8988T (cell line): Measurements from ENCODE around the gene NSMCE1.
A peak's percentile ranks its signal among the peaks of the same experiment; 100 is the strongest.
"Not testable (repeated sequence)": the region's sequence is repeated elsewhere in the genome, so short reads cannot be mapped to it uniquely, and the experiment has no call there.

ENCODE experiments used
- DNase-seq: peaks from one replicate; pipeline ENCODE4 v3.0.0; 2011

Gene NSMCE1

DNA sequence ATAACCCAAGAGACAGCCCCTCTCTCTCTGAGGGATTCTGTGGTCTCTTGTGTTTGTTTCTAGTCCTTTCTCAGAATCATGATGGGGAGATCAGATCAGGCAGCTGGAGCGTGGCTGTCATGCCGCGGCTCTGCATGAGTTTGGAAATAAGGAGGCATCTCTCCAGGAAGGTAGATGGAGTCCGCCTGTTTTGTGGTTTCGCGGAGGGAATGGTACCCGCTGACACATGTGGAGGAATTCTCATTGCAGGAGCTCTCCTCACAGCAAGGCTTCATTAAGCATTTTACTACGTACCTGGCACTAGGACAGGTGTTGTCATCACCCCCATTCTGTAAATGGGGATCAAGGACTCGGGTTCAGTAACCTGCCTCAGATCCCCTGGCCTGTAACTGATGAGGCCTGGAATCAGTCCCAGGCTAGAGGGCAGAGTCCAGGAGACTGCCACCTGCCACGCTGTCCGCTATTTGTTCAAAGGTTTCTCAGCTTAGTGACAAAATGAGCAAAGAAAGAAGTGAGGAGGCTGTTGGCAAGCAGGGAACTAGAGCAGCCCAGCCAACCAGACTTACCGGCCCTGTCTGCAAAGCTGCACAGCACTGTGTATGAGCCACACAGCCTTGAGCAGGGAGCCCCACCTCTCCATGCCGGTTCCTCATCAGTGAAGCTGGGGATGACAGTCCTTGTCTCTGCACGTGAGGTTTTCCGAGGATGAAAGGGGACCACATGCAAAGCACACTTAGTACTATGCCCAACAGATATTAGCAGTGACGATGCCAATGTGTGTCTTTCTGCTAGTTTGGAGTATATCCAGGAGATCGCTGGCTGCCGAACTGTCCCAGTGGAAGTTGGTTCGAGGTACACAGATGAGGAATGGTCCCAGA, 54.2 kb downstream of the NSMCE1 start:
- no peak for DNase-seq

DNA sequence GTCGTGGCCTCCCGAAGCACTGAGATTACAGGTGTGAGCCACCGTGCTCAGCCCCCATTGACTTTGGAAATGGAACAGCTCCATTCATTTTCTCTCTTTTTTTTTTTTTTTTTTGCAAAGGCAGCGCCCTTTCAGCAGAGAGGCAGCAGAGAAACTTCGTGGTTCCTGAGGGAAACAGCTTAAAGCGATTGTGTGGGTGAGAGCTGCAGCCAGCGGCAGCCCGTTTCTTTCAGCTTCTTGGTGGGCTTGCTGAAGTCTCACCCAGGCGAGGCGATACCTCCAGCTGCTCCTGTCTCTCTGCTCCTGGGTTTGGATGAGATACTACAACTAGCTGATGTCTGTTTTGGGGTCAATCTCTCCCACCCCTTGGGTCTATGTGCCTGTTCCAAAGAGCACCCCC, 57.5 kb downstream of the NSMCE1 start:
- no peak for DNase-seq

DNA sequence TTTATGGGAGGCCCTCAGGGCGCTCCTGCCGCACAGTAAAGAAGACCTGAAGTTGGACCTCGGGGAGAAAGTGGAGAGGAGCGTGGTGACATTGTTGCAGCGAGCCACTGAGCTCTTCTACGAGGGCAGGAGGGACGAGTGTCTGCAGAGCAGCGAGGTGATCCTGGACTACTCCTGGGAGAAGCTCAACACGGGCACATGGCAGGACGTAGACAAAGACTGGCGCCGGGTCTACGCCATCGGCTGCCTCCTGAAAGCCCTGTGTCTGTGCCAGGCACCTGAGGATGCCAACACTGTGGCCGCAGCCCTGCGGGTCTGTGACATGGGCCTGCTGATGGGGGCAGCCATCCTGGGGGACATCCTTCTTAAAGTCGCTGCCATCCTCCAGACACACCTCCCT, 58.4 kb downstream of the NSMCE1 start:
- no peak for DNase-seq

DNA sequence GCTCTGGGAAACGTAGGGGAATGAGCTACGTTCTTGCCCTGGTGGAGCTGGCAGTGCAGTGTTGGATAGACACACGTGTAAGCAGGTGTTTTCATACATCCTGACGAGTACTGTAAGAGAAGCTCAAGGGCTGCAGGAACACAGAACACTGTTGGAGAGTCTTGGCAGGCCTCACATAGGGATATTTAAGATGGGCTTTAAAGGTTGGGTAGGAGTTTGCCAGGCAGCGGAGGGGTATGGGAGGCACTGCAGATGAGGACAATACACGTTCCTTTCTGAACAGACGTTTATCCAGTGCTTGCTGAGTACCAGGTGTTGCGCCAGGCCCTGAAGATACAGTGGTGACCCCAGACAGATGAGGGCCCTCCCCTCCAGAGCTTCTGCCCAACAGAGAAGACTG, 59.0 kb downstream of the NSMCE1 start:
- DNase-seq: no peak

DNA sequence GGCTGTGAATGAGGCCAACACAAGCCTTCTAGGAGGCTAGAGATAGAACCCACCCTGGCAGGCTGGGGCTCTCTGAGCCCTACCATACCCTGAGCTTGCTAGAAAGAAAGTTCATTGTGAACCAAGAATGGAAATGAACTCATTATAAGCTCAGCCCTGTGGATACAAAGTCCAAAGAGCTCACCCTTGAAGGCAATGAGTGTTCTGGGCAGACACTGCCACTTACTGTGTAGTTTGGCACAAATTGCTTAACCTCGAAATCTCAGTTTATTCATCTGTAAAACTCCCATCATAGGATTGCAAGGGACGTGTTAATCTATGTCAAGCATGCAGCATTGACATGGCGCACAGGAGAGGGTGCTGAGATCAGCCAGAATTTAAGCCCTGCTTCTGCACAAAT, 59.8 kb downstream of the NSMCE1 start:
- no peak for DNase-seq

DNA sequence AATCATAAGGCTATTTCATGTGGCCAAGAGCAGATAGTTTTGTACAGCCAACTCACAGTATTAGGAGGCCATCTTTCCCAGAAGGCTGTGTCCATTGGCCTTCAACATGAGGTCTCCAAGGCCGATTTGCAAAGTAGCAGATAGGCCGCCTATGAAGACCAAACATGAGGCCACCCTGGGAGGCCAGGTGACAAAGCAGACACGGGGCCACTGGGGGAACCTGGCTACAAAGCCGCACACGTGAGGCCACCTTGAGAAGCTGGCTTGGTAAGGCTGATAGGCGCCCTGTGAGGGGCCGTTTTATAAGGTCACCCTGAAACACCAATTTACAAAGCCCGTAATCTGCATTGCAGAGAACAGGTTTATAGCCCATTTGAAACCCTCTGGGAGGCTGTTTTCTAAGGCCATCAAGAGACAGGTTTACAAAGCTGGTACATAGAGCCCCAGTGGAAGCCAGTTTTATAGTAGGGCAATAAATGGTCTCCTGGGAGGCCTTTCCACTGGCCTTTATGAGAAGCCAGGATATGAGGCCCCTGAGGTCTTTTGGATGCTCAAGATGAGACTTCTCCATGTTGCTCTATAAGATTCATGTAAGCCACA, 60.4 kb downstream of the NSMCE1 start:
- DNase-seq: no peak

DNA sequence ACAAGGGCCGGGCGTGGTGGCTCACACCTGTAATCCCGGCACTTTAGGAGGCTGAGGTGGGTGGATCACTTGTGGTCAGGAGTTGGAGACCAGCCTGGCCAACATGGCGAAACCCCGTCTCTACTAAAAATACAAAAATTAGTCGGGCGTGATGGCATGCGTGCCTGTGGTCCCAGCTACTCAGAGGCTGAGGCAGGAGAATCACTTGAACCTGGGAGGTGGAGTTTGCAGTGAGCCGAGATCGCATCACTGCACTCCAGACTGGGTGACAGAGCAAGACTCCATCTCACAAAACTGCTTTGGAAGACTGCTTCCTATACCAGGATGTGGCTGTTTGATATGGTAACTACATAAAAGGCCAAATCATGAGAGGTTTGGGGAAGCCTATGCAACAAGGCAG, 61.5 kb downstream of the NSMCE1 start:
- DNase-seq: not testable (repeated sequence)

DNA sequence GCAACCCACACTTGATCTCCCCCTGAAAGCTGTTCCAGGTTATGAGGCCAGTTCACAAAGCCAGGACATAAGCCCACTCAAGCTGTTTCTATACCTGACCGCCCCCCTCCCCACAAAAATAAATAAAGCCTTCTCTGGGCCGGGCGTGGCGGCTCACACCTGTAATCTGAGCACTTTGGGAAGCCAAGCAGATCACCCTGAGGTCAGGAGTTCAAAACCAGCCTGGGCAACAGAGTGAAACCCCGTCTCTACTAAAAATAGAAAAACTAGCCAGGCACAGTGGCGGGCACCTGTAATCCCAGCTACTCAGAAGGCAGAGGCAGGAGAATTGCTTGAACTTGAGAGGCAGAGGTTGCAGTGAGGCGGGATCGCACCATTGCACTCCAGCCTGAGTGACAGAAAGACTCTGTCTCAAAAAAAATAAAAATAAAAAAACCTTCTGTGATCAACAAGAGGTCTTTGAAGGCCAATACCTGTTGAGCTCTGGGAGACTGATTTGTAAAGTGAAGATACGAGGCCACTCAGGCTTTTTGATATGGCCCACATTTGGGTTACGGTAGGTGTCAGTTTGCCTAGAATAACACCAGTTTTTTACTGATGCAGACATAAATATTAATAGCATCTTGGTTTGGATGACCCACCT, 63.0 kb downstream of the NSMCE1 start:
- DNase-seq: no peak

DNA sequence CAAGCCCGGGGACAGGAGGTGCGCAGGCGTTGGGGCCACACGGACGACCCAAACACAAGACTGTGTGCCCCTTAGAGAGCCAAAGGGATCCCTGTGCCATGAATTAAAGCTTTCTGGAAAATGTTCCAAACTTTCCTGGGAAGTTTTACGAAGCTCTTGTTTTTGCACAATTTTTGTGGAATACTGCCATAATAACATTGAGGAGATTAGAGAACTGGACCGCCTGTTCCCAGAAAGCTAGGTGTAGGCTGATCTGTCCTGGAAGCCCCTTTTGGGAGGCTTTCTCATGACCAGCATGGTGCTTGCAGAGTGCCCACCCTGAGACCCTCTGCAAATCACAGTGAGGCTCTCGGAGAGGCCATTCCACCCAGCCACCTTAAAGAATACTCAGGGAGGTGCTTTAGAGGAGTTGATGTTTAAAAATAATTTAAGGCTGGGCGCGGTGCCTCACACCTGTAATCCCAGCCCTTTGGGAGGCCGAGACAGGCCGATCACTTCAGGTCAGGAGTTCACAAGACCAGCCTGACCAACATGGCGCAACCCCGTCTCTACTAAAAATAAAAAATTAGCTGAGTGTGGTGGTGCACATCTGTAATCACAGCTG, 64.2 kb downstream of the NSMCE1 start:
- no peak for DNase-seq

DNA sequence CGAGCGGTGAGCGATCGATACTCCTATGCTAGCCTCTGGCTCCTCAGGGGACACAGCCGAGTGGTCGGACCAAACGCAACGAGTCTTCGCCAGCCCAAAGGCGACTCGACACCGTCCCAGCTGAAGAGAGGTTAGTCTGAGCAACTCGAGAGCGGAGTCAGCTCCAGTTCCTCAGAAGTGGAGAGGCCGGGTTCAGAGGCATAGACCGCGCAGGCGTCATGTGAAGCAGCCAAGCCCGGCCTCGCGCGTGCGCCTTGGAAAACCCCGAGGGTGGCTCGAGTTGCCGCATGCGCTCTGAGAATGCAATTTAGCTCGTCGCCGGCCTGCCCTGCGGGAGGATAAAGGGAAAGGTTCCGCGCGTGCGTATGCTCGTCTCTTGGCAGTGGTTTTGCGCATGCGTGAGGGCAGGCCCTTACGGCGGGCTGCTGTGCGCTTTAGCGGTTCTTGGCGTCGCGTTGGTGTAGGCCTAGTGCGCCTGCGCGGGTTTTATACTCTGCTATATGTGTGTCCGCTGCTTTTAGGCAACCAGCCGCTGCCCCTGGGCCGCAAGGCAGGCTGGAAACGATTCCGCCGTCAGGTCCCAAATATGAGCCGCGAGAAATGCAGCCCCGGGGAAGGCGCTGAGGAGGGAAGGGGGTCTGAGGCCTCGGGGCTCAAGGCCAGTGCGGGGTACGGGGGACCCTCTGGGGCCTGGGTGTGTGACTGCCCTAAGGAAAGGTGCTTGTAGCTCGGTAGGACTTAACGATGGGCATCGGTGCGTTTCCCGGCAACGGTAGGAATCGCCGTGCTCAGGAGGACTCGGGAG, 64.9 kb downstream of the NSMCE1 start, which contains the start of gene KDM8:
Gene KDM8, plus strand, starts transcription at position 20 of the 805 bp plus-strand sequence. CDS start 6,598 bp downstream, outside the sequence.
- peak; percentile 82 for DNase-seq

DNA sequence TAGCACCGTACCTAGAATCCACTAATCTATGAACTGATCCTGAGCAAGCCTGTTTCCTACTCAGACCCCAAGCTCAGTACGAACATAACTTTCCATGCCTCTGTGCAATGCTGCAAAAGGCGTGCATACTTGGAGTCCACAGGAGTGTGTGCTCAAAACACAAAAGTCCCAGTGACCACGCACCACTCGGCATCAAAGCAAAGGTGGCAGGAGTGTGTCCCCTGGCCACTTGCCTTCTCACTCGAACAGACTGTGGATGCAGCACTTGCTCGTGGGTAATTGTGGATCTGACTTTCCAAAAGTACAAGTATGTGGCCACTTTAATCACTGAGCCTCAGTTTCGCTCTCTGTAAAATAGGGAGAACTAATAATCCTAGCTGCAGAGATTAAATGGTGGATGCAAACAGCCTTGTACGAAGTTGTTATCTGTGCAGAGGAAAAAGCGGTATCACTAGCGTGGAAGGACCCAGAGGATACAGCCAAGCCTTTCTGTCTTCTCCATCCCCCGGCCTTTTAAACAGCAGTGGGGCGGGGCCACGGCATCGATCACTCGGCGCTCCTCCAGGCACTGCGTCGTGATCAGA, 65.6 kb downstream of the NSMCE1 start:
- DNase-seq: no peak

DNA sequence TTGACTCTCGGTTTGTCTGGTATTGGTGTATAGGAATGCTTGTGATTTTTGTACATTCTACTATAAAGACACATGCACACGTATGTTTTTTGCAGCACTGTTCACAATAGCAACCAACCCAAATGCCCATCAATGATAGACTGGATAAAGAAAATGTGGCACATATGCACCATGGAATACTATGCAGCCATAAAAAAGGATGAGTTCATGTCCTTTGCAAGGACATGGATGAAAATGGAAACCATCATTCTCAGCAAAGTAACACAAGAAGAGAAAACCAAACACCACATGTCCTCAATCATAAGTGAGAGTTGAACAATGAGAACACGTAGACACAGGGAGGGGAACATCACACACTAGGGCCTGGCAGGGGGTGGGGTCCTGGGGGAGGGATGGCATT, 67.7 kb downstream of the NSMCE1 start:
- DNase-seq: not testable (repeated sequence)

DNA sequence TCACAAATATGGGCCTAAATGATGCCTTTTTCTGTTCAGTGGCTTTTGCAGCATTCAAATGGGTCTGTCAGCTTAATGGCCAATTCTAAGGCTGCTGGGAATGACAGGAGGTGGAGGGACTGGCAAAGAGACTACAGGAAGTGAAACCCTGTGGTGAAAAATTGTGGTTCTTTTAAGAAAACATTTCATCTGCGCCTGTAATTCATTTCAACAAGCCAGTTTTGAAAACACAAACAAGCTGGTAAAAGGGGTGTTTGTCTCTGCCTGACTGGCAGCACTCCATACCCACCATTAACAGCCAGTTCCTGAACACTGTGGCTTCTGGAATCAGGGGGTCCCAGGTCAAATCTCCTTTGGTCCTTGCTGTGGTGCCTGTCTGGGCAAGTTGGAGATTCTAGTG, 68.8 kb downstream of the NSMCE1 start:
- DNase-seq: no peak

DNA sequence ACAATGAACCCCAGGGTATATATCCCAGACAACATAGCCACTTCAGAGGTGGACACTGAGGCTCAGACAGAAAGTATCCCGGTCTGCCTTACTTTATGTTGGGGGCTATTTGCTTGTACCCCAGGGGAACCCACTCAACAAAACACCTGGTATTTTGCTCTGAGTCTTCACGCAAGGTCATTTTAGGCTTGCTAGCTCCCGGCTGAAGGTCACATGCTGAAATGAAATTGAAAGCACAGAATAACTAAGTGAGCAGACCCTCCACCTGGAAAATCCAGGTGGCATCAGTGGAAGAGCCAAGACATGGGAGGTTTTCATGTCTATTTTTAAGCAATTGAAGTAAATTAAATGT, 69.4 kb downstream of the NSMCE1 start:
- no peak for DNase-seq

DNA sequence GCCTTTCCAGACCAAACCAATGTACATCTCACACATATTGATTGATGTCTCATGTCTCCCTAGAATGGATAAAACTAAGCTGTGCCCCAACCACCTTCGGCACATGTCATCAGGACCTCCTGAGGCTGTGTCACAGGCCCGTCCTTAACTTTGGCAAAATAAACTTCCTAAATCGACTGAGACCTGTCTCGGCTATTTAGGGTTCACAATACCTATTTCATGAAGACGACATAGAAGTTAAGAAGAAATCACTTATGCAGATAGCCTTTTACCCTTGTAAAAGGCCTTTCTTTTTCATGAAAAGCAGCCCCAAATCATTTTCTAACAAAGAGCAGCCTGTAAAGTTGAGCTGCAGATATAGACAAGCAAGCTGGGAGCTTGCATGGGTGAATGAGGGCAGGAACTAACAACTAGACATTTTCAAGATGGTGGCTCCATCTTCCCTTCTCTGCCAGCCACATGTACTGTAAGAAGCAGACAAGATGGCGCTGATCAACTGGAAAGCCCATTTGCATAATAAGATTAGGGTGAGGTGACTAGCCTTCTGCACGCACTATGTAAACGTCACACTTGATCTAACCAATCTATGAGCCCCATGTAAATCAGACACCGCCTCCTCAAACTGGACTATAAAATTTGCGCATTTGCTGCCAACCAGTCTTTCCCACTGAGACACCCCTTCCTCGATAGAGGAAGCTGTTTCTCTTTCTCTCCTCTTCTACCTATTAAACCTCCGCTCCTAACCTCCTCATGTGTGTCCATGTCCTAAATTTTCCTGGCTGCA, 69.9 kb downstream of the NSMCE1 start:
- DNase-seq: no peak

DNA sequence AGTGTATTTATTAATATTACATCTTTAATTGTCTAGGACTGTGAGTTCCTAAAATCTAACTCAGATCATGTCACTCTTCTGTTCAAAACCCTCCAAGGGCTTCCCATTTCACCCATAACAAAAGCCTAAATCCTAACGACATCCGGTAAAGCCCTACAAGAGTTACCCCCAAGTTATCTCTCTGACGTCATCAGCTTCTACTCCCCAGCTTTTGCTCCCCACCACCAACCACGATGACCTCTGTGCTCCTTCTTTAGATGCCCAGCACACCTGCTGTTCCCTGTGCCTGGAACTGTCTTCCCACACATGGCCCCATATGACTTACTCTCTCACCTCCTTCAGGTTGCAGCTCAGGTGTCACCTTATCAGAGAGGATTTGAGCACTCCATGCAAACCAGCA, 71.6 kb downstream of the NSMCE1 start:
- DNase-seq: no peak

DNA sequence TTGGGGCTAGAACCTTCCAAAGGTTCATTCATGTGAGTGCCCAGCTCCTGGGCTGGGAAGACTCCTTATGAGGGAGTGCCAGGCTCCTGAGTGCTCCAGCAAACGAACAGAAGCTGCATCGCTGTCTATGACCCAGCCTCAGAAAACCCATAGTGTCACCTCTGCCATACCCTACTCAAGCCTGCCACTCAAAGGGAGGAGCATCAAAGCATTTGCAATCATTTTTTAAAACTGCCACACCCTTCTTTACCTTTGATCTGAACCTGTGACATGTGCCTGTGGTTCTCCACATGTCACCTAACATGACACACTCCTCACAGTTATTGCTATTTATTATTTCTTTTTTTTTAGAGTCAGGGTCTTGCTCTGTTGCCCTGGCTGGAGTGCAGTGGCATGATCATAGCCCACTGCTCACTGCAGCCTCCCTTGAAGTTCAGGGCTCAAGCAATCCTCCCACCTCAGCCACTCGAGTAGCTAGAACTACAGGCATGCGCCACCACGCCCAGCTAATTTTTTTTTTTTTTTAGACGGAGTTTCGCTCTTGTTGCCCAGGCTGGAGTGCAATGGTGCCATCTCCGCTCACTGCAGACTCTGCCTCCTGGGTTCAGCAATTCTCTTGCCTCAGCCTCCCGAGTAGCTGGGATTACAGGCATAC, 72.5 kb downstream of the NSMCE1 start:
- no peak for DNase-seq

DNA sequence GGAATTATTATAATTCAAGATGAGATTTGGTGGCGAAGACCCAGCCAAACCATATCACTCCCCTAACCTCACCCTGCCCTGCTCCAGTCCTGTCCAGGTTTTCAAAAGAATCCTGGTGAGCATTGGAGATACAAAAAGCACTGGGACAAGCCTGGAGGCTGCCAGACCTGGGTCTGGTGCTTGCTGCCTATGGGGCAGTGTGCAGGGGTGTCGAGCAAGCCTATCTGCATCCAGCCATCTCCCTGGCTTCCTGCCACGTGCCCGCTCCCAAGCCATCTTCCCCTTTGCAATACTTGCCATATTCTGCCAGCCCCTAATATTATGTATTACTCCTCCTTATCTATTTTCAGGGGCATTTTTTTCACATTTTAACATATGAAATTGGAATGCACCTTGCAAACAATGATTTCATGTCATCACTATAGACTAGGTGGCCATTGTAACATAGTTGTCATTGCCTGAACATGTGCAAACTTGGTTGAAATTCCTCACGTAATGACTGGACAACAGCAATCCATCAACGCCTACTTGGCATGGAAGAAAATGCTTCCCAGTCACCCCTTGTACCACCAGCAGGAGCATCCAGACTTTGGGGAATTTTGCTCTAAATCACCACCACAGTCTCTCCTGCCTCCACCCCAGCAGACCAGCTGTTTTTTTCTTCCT, 73.4 kb downstream of the NSMCE1 start:
- DNase-seq: no peak

DNA sequence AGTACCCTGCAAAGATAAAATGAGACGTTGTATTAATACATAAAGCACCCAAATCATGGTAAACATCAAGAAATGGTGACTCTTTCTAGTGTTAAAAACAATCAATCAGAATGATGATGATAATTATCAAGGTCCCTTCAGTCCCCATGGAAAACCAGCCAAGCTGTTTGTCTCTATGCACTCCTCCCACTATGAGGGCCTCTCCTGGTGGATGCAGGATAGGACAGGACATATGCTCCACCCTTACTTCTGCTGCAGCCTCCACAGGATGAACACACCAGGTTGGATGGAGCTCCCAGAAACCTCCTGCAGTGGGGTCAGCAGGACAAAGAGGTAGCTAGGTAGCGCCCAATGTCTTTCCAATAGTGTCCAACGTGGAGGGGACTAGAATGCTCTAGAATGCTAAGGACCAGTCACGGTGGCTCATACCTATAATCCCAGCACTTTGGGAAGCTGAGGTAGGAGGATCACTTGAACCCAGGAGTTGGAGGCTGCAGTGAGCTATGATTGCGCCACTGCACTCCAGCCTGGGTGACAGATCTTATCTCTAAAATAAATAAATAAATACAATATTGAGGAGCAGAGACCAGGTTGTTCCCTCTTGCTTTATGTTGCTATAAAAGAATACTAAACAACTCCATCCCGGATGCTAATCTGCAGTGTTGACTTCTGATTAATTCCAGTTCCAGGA, 75.1 kb downstream of the NSMCE1 start:
- no peak for DNase-seq
